Heart right ventricle (tissue), 16 donors: ENCODE results near the gene FAM114A2. TPM values are rescaled to one million over a fixed set of nuclear protein-coding genes. Genes with fewer than 3 reads are reported as not detected.
A peak's percentile ranks its signal among the peaks of the same experiment; 100 is the strongest.

ENCODE experiments used
- ATAC-seq, 8 donors: fragments of 200-7000 bp; cut with Tn5 transposase; one replicate each; pipeline ENCODE4 v1.9.1; 2020; ENCODE audit warnings: mild to moderate bottlenecking in 8 of 8, moderate library complexity in 8 of 8, moderate number of reproducible peaks in 1 of 8
- DNase-seq, 2 donors: peaks; one replicate each; pipeline ENCODE4 v3.0.0-alpha.2; 2020
- H3K27ac ChIP-seq, 10 donors: fragments of 200-600 bp; sonication (generic) in 2 of 10; one replicate each; pipeline versions ENCODE4 v1.5.0 to v1.8.0; 2020 to 2022; ENCODE audit warnings: mild to moderate bottlenecking in 3 of 10
- H3K27me3 ChIP-seq, 7 donors: fragments of 200-600 bp; one replicate each; pipeline ENCODE4 v1.8.0; 2021 to 2022; ENCODE audit warnings: mild to moderate bottlenecking in 2 of 7
- H3K36me3 ChIP-seq, 9 donors: fragments of 200-600 bp; sonication (generic) in 1 of 9; one replicate each; pipeline versions ENCODE4 v1.5.0 to v1.8.0; 2020 to 2022; ENCODE audit warnings: mild to moderate bottlenecking in 2 of 9
- H3K4me1 ChIP-seq, 9 donors: fragments of 200-600 bp; sonication (generic) in 1 of 9; one replicate each; pipeline versions ENCODE4 v1.5.0 to v1.8.0; 2020 to 2022; ENCODE audit warnings: mild to moderate bottlenecking in 4 of 9
- H3K4me3 ChIP-seq, 10 donors: fragments of 200-600 bp; sonication (generic) in 2 of 10; one replicate each; pipeline versions ENCODE4 v1.5.0 to v1.8.0; 2020 to 2022; ENCODE audit warnings: mild to moderate bottlenecking in 7 of 10, moderate library complexity in 2 of 10
- H3K9me3 ChIP-seq, 11 donors: fragments of 200-600 bp in 10 of 11; sonication (generic) in 2 of 11; one replicate each; pipeline versions ENCODE4 v1.5.0 to v1.8.0; 2013 to 2022; ENCODE audit warnings: mild to moderate bottlenecking in 2 of 11, control low read depth in 1 of 11, moderate library complexity in 1 of 11
- WGBS, 2 donors: extraction: QIAGEN DNeasy Blood & Tissue Kit; methylation state at CpG; one replicate each; pipeline ENCODE4 v1.1.7; 2013; ENCODE audit warnings: inconsistent platforms in 1 of 2; 5-methylcytosine and 5-hydroxymethylcytosine counted together
- intact Hi-C, 10 donors: fragments of 100-400 bp; cut with DNase I; formaldehyde crosslinking; loops; one replicate each; pipeline versions ENCODE4 v1.11.1 to v1.14.2; 2022
- polyA plus RNA-seq, 2 donors: library from polyadenylated mRNA; stranded (reverse); fragments of 200-250 nt; gene quantifications; one replicate each; pipeline ENCODE4 v1.2.3, GENCODE V29; 2013
- total RNA-seq, 10 donors: library from RNA; stranded (reverse); fragmentation: NEBNext Ultra II Directional in 3 of 10; extraction: Animal tissue kit (Norgen Biotek cat#: 25700) in 3 of 10; gene quantifications; one replicate each; pipeline versions ENCODE4 v1.2.1 to v1.2.4, GENCODE V29; 2021 to 2023
- TF ChIP-seq, protein P1 (sequence below), 9 donors: fragments of 200-600 bp; sonication (generic) in 2 of 9; IDR thresholded peaks; one replicate each; pipeline versions ENCODE4 v1.5.0 to v1.8.0; 2021 to 2022; ENCODE audit warnings: antibody characterized with exemption in 9 of 9, mild to moderate bottlenecking in 5 of 9, moderate library complexity in 1 of 9
- donor health status: Arrhythmogenic right ventricular cardiomyopathy.
- donor health status: ischemic (EF 13 %, LVEDD 7.1; RV severe dilation, severe dysfunction).
- donor health status: healthy with polysubstance abuse.
- donor health status: DM: no; HTN: yes; CAD: no.
- donor health status: DM: no; HTN: no; CAD: no.
- donor health status: ischemic (EF 25% LVEDD 6.9; RV normal size, moderate dysfunction).
- donor health status: ischemic (EF 25% LVEDD 5.7; RV mildly dilated, moderate dysfunction).
- donor health status: healthy.
- donor health status: DM: yes; HTN: yes; CAD: no.
- donor health status: Ischemic cardiomyopathy.
- donor health status: ischemic (EF 35%, LVEDD 5.7; RV mildly dilated, moderate dysfunction).
- donor health status: nonischemic (EF 11% LVEDD 7.7; RV severe dilation, severe dysfunction).
- donor health status: DM: yes; HTN: yes; CAD: no.
- donor health status: PGD.
- donor health status: ischemic (EF 29% LVEDD 5.4; RV normal size, mild dysfunction).
- donor health status: nonischemic (EF 23%, LVEDD 6.1; RV moderate dilation, normal function).

FAM114A2 gene
- total and polyA plus RNA-seq, 12 donors: 7.8 to 47.5 (median 35.4) TPM

- 82 to 94% methylated on average over 2 of the region's 2 CpGs for WGBS, 2 donors
- TF ChIP-seq, protein P1, sequence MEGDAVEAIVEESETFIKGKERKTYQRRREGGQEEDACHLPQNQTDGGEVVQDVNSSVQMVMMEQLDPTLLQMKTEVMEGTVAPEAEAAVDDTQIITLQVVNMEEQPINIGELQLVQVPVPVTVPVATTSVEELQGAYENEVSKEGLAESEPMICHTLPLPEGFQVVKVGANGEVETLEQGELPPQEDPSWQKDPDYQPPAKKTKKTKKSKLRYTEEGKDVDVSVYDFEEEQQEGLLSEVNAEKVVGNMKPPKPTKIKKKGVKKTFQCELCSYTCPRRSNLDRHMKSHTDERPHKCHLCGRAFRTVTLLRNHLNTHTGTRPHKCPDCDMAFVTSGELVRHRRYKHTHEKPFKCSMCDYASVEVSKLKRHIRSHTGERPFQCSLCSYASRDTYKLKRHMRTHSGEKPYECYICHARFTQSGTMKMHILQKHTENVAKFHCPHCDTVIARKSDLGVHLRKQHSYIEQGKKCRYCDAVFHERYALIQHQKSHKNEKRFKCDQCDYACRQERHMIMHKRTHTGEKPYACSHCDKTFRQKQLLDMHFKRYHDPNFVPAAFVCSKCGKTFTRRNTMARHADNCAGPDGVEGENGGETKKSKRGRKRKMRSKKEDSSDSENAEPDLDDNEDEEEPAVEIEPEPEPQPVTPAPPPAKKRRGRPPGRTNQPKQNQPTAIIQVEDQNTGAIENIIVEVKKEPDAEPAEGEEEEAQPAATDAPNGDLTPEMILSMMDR (IDR thresholded peaks at IDR 0.05): no peak
- H3K4me1 ChIP-seq: no peaks in the 10 kb centered on the region
- DNase-seq (no peak), ATAC-seq (peak in 5 of 8 donors; percentile 27 to 62 (median 46))
- H3K27me3 ChIP-seq: no peaks in the 10 kb centered on the region
- H3K4me3 ChIP-seq: no peak overlapping the region
- H3K27ac ChIP-seq: peak overlapping the region in 2 of 10 donors; percentile 9 to 30
- H3K9me3 ChIP-seq: peaks cover 0 to 11% (median 0%) of the 10 kb centered on the region in 11 donors
- no peaks in the 10 kb centered on the region for H3K36me3 ChIP-seq
- intact Hi-C loops: no loop called here
These were observed 85.8 kb downstream of the FAM114A2 start for GRCh38 chr5:153952893-153953292.

- TF ChIP-seq, protein P1 (IDR thresholded peaks at IDR 0.05): no peak
- no peak for ATAC-seq
- H3K9me3 ChIP-seq: peaks cover 0 to 11% (median 0%) of the 10 kb centered on the region in 11 donors
- 90 to 93% methylated on average over 1 of the region's 1 CpG for WGBS, 2 donors
- H3K27me3 ChIP-seq: no peaks in the 10 kb centered on the region
- no peaks in the 10 kb centered on the region for H3K36me3 ChIP-seq
- H3K4me3 ChIP-seq: no peak overlapping the region
- intact Hi-C loops: no loop called here
- no peak for DNase-seq
- no peak overlapping the region for H3K27ac ChIP-seq
- H3K4me1 ChIP-seq: no peaks in the 10 kb centered on the region
These were observed 86.7 kb downstream of the FAM114A2 start for GRCh38 chr5:153952057-153952456.

GRCh38 chr5:153941265-153941664 lies 97.4 kb downstream of the FAM114A2 start:
- Histone ChIP-seq H3K9me3 (peaks cover 0 to 77% (median 35%) of the 10 kb centered on the region in 11 donors), H3K27ac (no peak overlapping the region), H3K4me1 (no peaks in the 10 kb centered on the region), H3K36me3 (no peaks in the 10 kb centered on the region), H3K27me3 (no peaks in the 10 kb centered on the region), H3K4me3 (no peak overlapping the region)
- WGBS, 2 donors: 87 to 94% methylated on average over 3 of the region's 3 CpGs
- DNase-seq: no peak
- TF ChIP-seq, protein P1 (IDR thresholded peaks at IDR 0.05): no peak
- ATAC-seq: no peak
- intact Hi-C loops: no loop called here

Other genes with a start within 250 kb of the FAM114A2 start
- gene MFAP3, start 57 bp upstream of the FAM114A2 start, total RNA-seq: 10 to 100 TPM; 23.2 to 44.3 (median 34.1) TPM
- gene MFAP3, start 57 bp upstream of the FAM114A2 start, polyA plus RNA-seq: 1 to 10 TPM; 2.7 to 8.5 TPM
- gene GALNT10, start 151.8 kb upstream of the FAM114A2 start, total RNA-seq: 10 to 100 TPM in 7 of 10 donors, 1 to 10 TPM in 3; 8.9 to 19.0 (median 12.9) TPM
- 1 to 10 TPM; 3.1 to 5.1 TPM for gene GALNT10, start 151.8 kb upstream of the FAM114A2 start, polyA plus RNA-seq